ENCODE results near the gene TTC31. TPM values are rescaled to one million over a fixed set of nuclear protein-coding genes. Genes with fewer than 3 reads are reported as not detected.

TTC31 gene
- total and polyA plus RNA-seq, 7 donors, result 5.4 to 13.2 (median 9.4) TPM

- TF ChIP-seq CTCF (IDR thresholded peaks at IDR 0.05), result no peak
- Histone ChIP-seq H3K4me3 (peak overlapping the region; percentile 85), H3K4me1 (peaks cover 24% of the 10 kb centered on the region), H3K27me3 (ENCODE audit: insufficient read depth in 3 of 3, low read length in 2 of 3) (no peaks in the 10 kb centered on the region), H3K27ac (peak overlapping the region; percentile 93), H3K9me3 (no peaks in the 10 kb centered on the region), H3K36me3 (ENCODE audit: insufficient read depth in 1 of 2, low read depth in 1 of 2) (peaks cover 13 to 61% of the 10 kb centered on the region in 2 donors)
- intact Hi-C loops (cut with DNase I), result loop anchor here in 1 of 2 donors (2.0 to 5.0 kb wide), 2 partner anchors 76 to 1097 kb away; partner anchors contain the start of gene INO80B
- DNase-seq (peak in 1 of 2 donors; percentile 70), ATAC-seq (peak; percentile 4 to 29 (median 18))
- 2 to 3% (median 3%) methylated on average over 54 of the region's 54 CpGs for WGBS, 3 donors
Measured at GRCh38 chr2:74530239-74531187, 47.6 kb downstream of the TTC31 start.

- no peak overlapping the region for H3K27ac ChIP-seq
- WGBS, 3 donors, result 82 to 85% (median 83%) methylated on average over 7 of the region's 7 CpGs
- no peak overlapping the region for H3K4me3 ChIP-seq
- no peaks in the 10 kb centered on the region for H3K27me3 ChIP-seq (ENCODE audit: insufficient read depth in 3 of 3, low read length in 2 of 3)
- intact Hi-C loops (cut with DNase I), result loop anchor here in 1 of 2 donors (2.0 to 5.0 kb wide), 2 partner anchors 77 to 1096 kb away; partner anchors contain the start of gene INO80B
- ATAC-seq (no peak), DNase-seq (no peak)
- no peaks in the 10 kb centered on the region for H3K9me3 ChIP-seq
- TF ChIP-seq CTCF (IDR thresholded peaks at IDR 0.05), result no peak
- H3K36me3 ChIP-seq (ENCODE audit: insufficient read depth in 1 of 2, low read depth in 1 of 2), result peaks cover 6 to 50% of the 10 kb centered on the region in 2 donors
- peaks cover 24% of the 10 kb centered on the region for H3K4me1 ChIP-seq
Measured at GRCh38 chr2:74531666-74532065, 48.8 kb downstream of the TTC31 start.

- Histone ChIP-seq H3K36me3 (ENCODE audit: insufficient read depth in 1 of 2, low read depth in 1 of 2) (peaks cover 5 to 44% of the 10 kb centered on the region in 2 donors), H3K27ac (no peak overlapping the region), H3K4me3 (no peak overlapping the region), H3K9me3 (no peaks in the 10 kb centered on the region), H3K27me3 (ENCODE audit: insufficient read depth in 3 of 3, low read length in 2 of 3) (no peaks in the 10 kb centered on the region), H3K4me1 (peaks cover 24% of the 10 kb centered on the region)
- intact Hi-C loops (cut with DNase I), result loop anchor here in 1 of 2 donors (5.0 kb wide), 1 partner anchor 1095 kb away; no protein-coding TSS in a partner anchor
- no peak for TF ChIP-seq CTCF (IDR thresholded peaks at IDR 0.05)
- DNase-seq (no peak), ATAC-seq (no peak)
Measured at GRCh38 chr2:74532222-74532621, 49.3 kb downstream of the TTC31 start.

GRCh38 chr2:74533464-74533863 is 50.6 kb downstream of the TTC31 start:
- no peak overlapping the region for H3K4me3 ChIP-seq
- H3K36me3 ChIP-seq (ENCODE audit: insufficient read depth in 1 of 2, low read depth in 1 of 2), result peaks cover 5 to 33% of the 10 kb centered on the region in 2 donors
- no peak for TF ChIP-seq CTCF (IDR thresholded peaks at IDR 0.05)
- peaks cover 21% of the 10 kb centered on the region for H3K4me1 ChIP-seq
- no peaks in the 10 kb centered on the region for H3K9me3 ChIP-seq
- ATAC-seq (no peak), DNase-seq (no peak)
- no peaks in the 10 kb centered on the region for H3K27me3 ChIP-seq (ENCODE audit: insufficient read depth in 3 of 3, low read length in 2 of 3)
- no peak overlapping the region for H3K27ac ChIP-seq
- intact Hi-C loops (cut with DNase I), result loop anchor here in 1 of 2 donors (5.0 kb wide), 1 partner anchor 1094 kb away; no protein-coding TSS in a partner anchor
- WGBS, 3 donors, result 71 to 84% (median 75%) methylated on average over 4 of the region's 4 CpGs
